ENCODE results near the gene CYB5D1. TPM values are rescaled to one million over a fixed set of nuclear protein-coding genes. Genes with fewer than 3 reads are reported as not detected.

CYB5D1 gene
- total RNA-seq, 3 donors from 2014 or later = 11.5 to 17.0 (median 12.2) TPM

- Histone ChIP-seq H3K9me3 (no peaks in the 10 kb centered on the region), H3K4me1 (ENCODE audit: low read depth) (peaks cover 52% of the 10 kb centered on the region), H3K36me3 (ENCODE audit: low read depth) (no peaks in the 10 kb centered on the region), H3K4me3 (peak overlapping the region; percentile 51)
- DNase-seq = peak; percentile 80 to 92 (median 87)
- intact Hi-C loops (cut with DNase I, micrococcal nuclease) = no loop called here
- peak; percentile 23 for ATAC-seq
- no peak for TF ChIP-seq CTCF (IDR thresholded peaks at IDR 0.05)
Observed at GRCh38 chr17:7841396-7841914, 16.3 kb upstream of the CYB5D1 start.

GRCh38 chr17:7841915-7842379 is 15.9 kb upstream of the CYB5D1 start:
- TF ChIP-seq CTCF (IDR thresholded peaks at IDR 0.05) = no peak
- peak; percentile 93 to 95 (median 94) for DNase-seq
- intact Hi-C loops (cut with DNase I, micrococcal nuclease) = no loop called here
- Histone ChIP-seq H3K4me1 (ENCODE audit: low read depth) (peaks cover 49% of the 10 kb centered on the region), H3K9me3 (no peaks in the 10 kb centered on the region), H3K36me3 (ENCODE audit: low read depth) (no peaks in the 10 kb centered on the region), H3K4me3 (peak overlapping the region; percentile 51)
- ATAC-seq = peak; percentile 65

GRCh38 chr17:7842380-7843256 is 15.2 kb upstream of the CYB5D1 start:
- intact Hi-C loops (cut with DNase I, micrococcal nuclease) = no loop called here
- TF ChIP-seq CTCF (IDR thresholded peaks at IDR 0.05) = no peak
- Histone ChIP-seq H3K9me3 (no peaks in the 10 kb centered on the region), H3K4me1 (ENCODE audit: low read depth) (peaks cover 42% of the 10 kb centered on the region), H3K4me3 (peak overlapping the region; percentile 51), H3K36me3 (ENCODE audit: low read depth) (no peaks in the 10 kb centered on the region)
- DNase-seq = peak; percentile 73 to 91 (median 83)
- peak; percentile 24 for ATAC-seq

- Histone ChIP-seq H3K36me3 (ENCODE audit: low read depth) (no peaks in the 10 kb centered on the region), H3K9me3 (no peaks in the 10 kb centered on the region), H3K4me3 (peak overlapping the region; percentile 51), H3K4me1 (ENCODE audit: low read depth) (peaks cover 39% of the 10 kb centered on the region)
- DNase-seq (peak in 1 of 3 donors; percentile 75), ATAC-seq (no peak)
- intact Hi-C loops (cut with DNase I, micrococcal nuclease) = no loop called here
- TF ChIP-seq CTCF (IDR thresholded peaks at IDR 0.05) = no peak
Observed at GRCh38 chr17:7843257-7843535, 14.6 kb upstream of the CYB5D1 start.

GRCh38 chr17:7843536-7844291 is 14.1 kb upstream of the CYB5D1 start:
- H3K4me1 ChIP-seq (ENCODE audit: low read depth) = peaks cover 35% of the 10 kb centered on the region
- intact Hi-C loops (cut with DNase I, micrococcal nuclease) = no loop called here

More at GRCh38 chr17:7843536-7844291, 14.1 kb upstream of the CYB5D1 start:
- no peaks in the 10 kb centered on the region for H3K36me3 ChIP-seq (ENCODE audit: low read depth)
- DNase-seq (peak; percentile 92 to 94 (median 93)), ATAC-seq (peak; percentile 62)
- TF ChIP-seq CTCF (IDR thresholded peaks at IDR 0.05) = no peak
- H3K9me3 ChIP-seq = no peaks in the 10 kb centered on the region
- peak overlapping the region; percentile 51 for H3K4me3 ChIP-seq

Data from mucosa of descending colon (tissue), 3 donors.